Retinal pigment epithelial cell (primary cell): ENCODE data around the gene PHKB.

Experiments
- DNase-seq: peaks from one replicate; pipeline ENCODE4 v3.0.0-alpha.2; 2010; ENCODE audit warnings: low read depth
- H3K4me3 ChIP-seq: 2 replicates; pipeline ENCODE4 v1.5.1; 2011; ENCODE audit warnings: mild to moderate bottlenecking, low read length, control low read depth, moderate library complexity
- CTCF ChIP-seq: conservative IDR thresholded peaks from 2 replicates; pipeline ENCODE4 v1.5.1; 2011; ENCODE audit warnings: low read depth, low read length, control low read depth, inconsistent platforms

PHKB gene

GRCh38 chr16:47592232-47592631 is 131.1 kb downstream of the PHKB start:
- H3K4me3 ChIP-seq = no peak overlapping the region
- no peak for DNase-seq
- no peak for TF ChIP-seq CTCF

- TF ChIP-seq CTCF = no peak
- H3K4me3 ChIP-seq = no peak overlapping the region
- no peak for DNase-seq
Measured at GRCh38 chr16:47599512-47599911, 138.4 kb downstream of the PHKB start.

GRCh38 chr16:47600376-47600775 is 139.2 kb downstream of the PHKB start:
- no peak for DNase-seq
- no peak for TF ChIP-seq CTCF
- H3K4me3 ChIP-seq = no peak overlapping the region

GRCh38 chr16:47604306-47604705 is 143.2 kb downstream of the PHKB start:
- DNase-seq = no peak
- TF ChIP-seq CTCF = no peak
- H3K4me3 ChIP-seq = no peak overlapping the region

GRCh38 chr16:47611042-47611441 is 149.9 kb downstream of the PHKB start:
- H3K4me3 ChIP-seq = no peak overlapping the region
- DNase-seq = no peak
- no peak for TF ChIP-seq CTCF

- DNase-seq = no peak
Measured at GRCh38 chr16:47611848-47612493, 150.8 kb downstream of the PHKB start.

More at GRCh38 chr16:47611848-47612493, 150.8 kb downstream of the PHKB start:
- H3K4me3 ChIP-seq = no peak overlapping the region
- TF ChIP-seq CTCF = no peak
